ENCODE data around the gene SSH3.

SSH3 gene

DNA sequence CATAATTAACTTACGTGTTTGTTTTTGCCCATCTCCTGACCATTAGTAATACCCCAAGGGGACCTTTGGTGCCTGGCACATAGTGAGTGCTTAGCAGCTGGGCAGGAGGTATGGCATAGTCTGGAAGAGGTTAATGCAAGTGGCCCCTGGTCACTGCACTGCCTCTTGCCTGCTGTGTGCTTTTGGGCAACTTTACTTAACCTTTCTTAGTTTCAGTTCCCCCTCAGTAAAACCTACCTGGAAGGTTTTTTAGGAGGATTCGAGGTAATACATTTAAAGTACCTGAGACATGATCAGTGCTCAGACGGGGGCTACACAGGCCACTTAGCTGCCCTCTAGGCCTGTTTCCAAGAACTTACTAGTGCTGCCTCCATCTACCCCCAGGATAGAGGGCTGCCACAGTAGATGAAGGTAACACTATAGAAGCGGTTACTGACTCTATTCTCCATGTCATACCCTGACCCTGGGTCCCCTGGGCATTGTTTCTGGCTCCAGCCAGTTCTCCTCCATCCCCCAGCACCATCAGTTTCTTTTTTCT, 46.7 kb downstream of the SSH3 start:
- no peak for DNase-seq

GRCh38 chr11:67351275-67352005, 48.1 kb downstream of the SSH3 start:
- DNase-seq, result peak; percentile 12 to 71

DNA sequence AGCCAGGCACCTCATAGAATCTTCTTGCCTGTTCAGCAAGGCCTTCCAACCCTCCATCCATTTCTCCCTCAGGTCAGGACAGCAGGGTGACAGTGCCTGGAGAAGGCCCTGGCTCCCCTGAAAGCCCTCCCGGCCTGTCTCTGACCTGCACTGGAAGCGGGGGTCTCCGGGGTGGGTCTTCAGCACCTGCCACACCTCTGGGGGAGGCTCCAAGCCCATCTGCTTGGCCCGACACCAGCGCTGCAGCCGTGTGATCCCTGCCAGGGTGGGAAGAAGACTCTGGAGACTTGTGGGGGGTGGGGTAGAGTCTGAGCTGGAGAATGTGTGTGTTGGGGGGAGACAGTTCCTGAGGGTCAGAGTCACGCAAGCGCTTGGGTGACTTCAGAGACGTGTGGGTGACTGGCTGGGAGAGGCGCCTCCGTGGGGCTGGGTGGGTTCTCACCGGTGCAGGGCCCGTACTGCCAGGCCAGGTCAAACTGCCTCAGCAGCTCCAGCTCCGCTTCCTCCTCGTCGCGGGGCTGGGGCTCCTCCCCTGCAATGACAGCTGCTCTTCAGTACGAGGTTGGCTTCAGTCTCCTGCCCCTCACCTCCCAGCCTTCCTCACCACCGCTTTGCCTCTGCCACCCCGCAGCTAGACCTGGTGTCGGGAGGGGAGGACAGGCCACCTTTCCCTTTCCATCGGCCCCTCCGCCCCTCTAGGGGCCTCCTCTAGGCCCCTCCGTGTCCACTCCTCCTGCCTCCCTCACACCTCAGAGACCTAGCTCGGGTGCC, 49.4 kb downstream of the SSH3 start:
- DNase-seq, result no peak

DNA sequence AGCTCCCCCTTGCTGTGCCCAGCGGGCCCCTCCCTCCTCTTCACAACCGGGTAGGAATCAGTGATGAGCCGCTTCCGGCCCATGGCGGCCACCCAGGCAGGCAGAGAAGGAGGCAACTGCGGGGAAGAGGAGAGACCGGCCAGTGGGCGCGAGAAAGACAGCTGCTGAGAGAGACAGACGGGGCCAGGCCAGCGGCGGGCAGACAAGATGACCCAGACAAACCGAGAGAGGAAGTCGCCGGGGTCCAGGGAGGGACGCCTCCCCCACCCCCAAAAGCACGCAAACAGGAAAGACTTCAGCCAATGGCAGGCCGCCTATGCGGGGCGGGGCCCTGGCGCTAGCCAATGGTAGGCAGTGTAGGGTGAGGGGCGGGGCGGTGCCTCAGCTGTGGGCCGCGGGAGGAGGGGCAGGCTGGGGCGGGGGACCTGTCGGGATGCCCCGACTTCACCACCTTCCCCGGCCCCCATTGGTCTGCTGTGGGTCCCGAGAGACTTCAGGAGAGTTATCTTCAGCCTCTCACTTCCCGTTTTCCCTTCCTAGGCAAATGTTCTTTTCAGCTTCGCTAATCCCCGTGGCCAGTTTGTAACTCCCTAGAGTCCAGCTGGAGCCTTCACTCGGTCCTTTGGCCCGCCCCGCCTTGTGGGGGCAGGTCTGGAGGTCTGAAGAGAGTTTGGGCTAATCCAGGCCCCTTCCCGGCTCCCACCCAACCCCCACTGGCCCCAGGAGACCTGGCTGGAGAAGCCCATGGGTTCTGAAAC, 50.2 kb downstream of the SSH3 start, which contains the start of gene POLD4:
Gene POLD4 (minus strand): TSS at position 230 of the 758 bp plus-strand sequence. CDS start 147 bp downstream, at position 83.
- DNase-seq, result peak; percentile 85 to 93

- no peak for DNase-seq
Observed at GRCh38 chr11:67354075-67355022, 51.0 kb downstream of the SSH3 start.

- no peak for DNase-seq
Observed at GRCh38 chr11:67355023-67355793, 51.9 kb downstream of the SSH3 start.

DNA sequence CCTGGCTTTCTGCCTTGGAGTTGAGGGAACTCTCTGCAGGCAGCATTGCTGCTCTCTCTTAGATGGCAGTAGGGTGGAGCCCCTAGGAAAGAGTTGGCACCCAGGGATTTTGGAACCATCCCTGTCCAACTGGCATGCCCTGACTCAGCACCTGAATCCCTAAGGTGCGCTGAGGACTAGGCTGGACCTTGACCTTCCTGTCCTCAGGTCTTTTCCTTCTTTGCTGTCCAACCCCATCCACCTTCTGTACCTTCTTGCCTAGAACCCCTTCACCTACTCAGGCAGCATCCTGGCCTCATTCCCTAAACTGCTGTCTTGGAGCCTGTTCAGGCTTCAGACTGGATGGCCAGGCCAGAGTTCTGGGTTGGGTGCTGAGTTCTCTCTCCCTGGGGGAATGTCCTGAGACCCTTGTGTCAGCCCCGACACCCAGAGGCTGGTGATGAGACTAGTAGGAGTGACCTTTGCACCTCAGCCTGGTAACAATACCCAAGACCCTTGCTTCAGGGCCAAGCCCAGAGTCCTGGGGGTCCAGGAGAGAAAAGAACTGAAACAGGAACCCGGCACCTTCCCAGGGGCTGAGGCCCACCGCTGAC, 52.6 kb downstream of the SSH3 start:
- no peak for DNase-seq

DNA sequence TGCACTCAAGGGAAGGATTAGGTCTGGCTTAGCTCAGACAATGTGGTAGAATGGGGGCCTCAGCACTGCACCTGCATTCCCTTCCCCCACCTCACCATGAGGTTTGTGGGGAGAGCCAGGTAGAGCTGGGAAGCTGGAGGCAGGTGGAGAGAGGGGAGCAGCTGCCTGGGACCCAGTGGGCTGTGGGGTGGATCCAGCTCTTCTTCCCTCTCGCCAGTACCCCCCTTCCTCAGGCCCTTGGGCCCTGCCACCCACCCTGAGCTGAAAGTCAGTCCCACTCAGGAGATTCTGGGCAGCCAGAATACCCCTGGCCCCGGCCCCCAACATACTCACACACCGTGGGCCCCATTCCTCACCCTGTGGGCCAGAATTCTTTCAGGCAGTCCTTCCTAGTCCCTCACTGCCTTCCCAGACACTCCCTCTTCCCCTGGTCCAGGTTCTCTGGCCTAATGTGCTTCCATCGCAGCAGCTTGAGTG, 53.1 kb downstream of the SSH3 start:
- no peak for DNase-seq

GRCh38 chr11:67356864-67357561, 53.7 kb downstream of the SSH3 start:
- peak; percentile 61 to 77 for DNase-seq

GRCh38 chr11:67357831-67358670, 54.7 kb downstream of the SSH3 start:
- DNase-seq, result no peak
